ENCODE results near the gene IFNG.

Gene IFNG

DNA sequence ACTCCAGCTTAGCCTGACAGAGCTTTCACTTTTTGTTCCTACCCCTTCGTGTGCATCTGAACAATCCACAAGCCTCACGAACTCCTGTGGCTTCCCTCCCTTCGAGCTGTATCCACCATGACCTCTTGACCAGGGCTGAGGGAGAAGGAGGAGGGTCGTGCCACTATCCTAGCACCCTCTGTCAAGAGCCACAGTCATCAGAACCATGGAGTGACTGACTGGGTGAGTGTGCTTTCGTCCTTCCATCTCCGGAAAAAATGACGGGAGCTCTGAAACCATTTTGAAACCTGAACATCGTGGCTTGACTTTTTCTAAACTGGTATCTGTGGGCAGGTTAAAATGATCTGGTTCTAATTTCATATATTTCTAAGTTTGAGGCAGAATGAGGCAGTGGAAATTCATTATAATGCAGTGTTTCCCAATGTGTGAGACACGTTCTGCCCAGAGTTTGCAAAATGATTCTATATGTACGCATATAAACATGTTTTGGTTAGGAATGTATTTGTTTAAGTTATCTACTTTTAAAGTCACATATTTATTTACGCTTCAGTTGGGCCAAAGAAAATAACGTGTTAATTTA is 39.1 kb upstream of the IFNG start:
- no peak for DNase-seq (ENCODE audit: low read depth)
- TF ChIP-seq, protein P1, sequence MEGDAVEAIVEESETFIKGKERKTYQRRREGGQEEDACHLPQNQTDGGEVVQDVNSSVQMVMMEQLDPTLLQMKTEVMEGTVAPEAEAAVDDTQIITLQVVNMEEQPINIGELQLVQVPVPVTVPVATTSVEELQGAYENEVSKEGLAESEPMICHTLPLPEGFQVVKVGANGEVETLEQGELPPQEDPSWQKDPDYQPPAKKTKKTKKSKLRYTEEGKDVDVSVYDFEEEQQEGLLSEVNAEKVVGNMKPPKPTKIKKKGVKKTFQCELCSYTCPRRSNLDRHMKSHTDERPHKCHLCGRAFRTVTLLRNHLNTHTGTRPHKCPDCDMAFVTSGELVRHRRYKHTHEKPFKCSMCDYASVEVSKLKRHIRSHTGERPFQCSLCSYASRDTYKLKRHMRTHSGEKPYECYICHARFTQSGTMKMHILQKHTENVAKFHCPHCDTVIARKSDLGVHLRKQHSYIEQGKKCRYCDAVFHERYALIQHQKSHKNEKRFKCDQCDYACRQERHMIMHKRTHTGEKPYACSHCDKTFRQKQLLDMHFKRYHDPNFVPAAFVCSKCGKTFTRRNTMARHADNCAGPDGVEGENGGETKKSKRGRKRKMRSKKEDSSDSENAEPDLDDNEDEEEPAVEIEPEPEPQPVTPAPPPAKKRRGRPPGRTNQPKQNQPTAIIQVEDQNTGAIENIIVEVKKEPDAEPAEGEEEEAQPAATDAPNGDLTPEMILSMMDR (conservative IDR thresholded peaks at IDR 0.05; ENCODE audit: low read depth, low read length) = no peak
- H3K4me3 ChIP-seq (ENCODE audit: low read length) = no peak overlapping the region

DNA sequence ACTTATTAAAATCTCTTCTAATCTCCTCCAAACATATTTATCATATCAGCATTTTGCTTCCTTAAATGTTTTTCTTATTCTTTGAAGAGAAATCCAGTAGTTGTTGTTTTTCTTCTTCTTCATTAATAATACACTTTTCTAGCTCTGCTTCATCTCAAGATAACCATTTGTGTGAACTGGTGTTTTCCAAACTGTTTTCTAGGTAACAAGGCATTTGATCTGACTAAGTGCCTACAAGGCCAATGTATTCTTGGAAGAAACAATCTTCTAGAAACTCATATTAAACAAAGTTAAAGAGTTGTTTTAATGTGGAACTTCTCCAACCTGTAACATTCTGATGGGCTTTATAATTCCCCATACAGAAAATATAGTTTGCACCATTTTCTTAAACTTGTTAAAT is 30.8 kb upstream of the IFNG start:
- TF ChIP-seq, protein P1 (conservative IDR thresholded peaks at IDR 0.05; ENCODE audit: low read depth, low read length) = no peak
- H3K4me3 ChIP-seq (ENCODE audit: low read length) = no peak overlapping the region
- DNase-seq (ENCODE audit: low read depth) = no peak

DNA sequence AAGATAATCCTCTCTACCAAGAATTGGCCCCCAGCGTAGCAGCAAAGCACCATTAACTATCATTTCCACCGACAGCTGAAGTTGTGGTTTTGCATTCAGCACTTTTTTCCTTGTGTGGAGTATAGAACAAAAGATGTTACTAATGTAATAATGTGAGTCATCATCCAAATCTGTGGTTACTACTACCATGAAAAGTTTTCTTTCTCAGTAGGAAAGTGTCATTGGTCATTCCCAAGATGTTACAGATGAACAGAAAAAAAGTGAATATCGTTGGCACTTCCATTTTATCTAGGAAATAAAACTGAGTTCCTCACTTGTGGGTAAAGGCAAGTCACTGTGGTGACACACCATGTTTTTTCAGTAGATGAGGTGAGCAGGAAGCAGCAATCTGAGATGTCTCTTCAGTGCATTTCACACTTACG is 30.3 kb upstream of the IFNG start:
- TF ChIP-seq, protein P1 (conservative IDR thresholded peaks at IDR 0.05; ENCODE audit: low read depth, low read length) = no peak
- peak; percentile 18 for DNase-seq (ENCODE audit: low read depth)
- H3K4me3 ChIP-seq (ENCODE audit: low read length) = no peak overlapping the region

DNA sequence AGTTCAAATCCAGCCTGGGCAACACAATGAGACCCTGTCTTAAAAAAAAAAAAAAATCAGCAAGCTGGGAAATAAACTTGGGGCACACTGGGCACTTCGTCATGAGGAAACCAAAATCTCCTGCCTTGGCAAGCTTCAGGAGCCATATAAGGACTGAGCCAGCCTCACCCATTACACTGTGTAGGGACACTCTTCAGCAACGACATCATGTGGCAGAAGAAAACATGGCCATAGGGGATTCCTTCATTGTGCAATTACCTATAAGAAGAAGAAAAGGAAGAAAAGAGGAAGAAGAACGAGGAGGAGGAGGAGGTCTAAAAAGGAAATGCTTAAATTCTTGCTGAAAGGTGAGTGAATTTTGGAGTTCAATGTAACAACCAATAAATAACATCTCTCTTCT is 26.1 kb upstream of the IFNG start:
- TF ChIP-seq, protein P1 (conservative IDR thresholded peaks at IDR 0.05; ENCODE audit: low read depth, low read length) = no peak
- no peak for DNase-seq (ENCODE audit: low read depth)

DNA sequence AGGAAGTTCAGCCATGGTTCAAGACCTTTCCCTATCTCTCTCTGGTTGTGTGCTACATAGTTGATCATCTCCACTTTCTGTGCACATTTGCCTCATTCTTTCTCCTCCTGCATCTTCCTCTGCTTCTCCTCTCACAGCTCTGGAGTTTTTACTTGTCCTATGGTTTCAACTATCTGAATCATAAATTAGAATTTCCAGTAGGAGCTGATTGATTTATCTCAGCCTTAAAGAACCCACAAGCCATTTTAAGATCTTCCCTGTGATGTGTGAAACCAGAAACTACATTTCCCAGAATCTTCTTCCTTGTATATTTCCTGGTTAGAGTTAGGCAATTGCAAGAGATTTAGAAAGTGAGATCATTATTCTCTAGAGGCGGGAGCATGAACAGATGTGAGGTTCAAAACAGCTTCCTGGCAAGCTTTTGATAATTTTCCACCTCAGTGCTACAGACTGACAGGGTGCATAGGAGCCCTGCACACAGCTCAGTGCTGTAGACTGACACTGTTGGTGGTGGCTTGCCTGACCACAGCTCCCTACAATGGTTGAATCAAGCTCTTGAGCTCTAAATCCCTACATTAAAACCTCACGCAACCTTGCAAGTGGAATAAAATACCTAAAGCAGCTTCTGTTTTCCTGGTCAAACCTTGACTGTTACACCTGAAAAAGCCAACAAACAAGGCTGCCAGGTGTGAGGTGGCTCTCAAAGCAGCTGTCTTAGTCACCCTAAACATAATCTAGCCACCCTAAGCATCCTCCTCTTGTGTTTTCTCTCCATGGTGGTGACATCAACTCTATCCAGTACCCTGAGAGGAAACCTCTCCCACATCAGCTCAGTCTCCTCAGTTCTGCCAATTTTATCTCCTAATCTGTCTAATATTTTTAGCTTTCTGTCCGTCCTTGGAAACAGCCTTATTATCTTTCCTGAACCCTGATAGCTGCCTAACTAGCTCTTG is 21.5 kb upstream of the IFNG start:
- TF ChIP-seq, protein P1 (conservative IDR thresholded peaks at IDR 0.05; ENCODE audit: low read depth, low read length) = no peak
- DNase-seq (ENCODE audit: low read depth) = no peak

More for the DNA sequence above, 26.1 kb upstream of the IFNG start:
- H3K4me3 ChIP-seq (ENCODE audit: low read length) = no peak overlapping the region

DNA sequence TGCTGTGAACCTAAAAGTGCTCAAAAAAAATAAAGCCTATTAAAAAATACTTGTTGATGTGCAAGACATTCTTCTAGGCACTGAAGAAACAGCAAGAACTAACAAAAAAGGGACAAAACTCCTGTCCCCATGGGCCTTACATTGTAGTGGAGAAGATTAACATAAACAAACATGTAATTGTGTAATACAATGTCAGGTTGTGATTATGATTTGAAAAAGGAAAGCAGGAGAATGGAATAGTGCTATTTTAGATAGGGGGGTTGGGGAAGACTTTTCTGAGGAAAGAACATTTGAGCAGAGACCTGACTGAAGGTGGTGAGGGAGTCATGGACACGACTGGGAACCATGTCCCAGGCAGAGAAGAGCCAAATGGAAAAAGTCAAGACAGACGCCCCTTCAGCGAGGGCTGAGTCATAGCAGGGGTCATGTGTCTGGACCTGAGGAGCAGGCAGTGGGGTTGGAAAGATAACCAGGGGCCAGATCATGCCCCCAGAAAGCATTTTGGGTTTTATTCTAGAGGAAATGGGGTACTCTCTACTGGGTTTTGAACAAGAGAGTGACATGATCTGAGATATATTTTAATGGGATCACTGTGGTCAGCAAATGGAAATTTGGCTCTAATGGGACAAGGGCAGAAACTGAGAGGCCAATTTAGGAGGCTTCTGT is 19.4 kb upstream of the IFNG start:
- TF ChIP-seq, protein P1 (conservative IDR thresholded peaks at IDR 0.05; ENCODE audit: low read depth, low read length) = no peak
- no peak overlapping the region for H3K4me3 ChIP-seq (ENCODE audit: low read length)

More for the DNA sequence above, 21.5 kb upstream of the IFNG start:
- H3K4me3 ChIP-seq (ENCODE audit: low read length) = no peak overlapping the region

More for the DNA sequence above, 19.4 kb upstream of the IFNG start:
- DNase-seq (ENCODE audit: low read depth) = no peak

Measured in retinal pigment epithelial cell (primary cell).